ENCODE measurements around the gene NFE2L2. TPM values are rescaled to one million over a fixed set of nuclear protein-coding genes. Genes with fewer than 3 reads are reported as not detected.

NFE2L2 gene
- polyA plus RNA-seq, 1 of the 3 experiments (the other 2 are of a cell fraction): 40.9 TPM

- DNase-seq: no peak
- Histone ChIP-seq H3F3A (replicated peaks; ENCODE audit: insufficient read depth) (peaks cover 36% of the 10 kb centered on the region), H2AFZ (ENCODE audit: low read depth) (no peak overlapping the region), H3K4me3 (ENCODE audit: low read depth in 2 of 2, low read length in 1 of 2) (no peak overlapping the region), H3K36me3 (replicated peaks in 1 of 2; ENCODE audit: control insufficient read depth in 1 of 2, insufficient read depth in 2 of 2, low read length in 1 of 2) (peaks cover 0 to 4% of the 10 kb centered on the region in 2 experiments), H4K20me1 (ENCODE audit: insufficient read depth) (peaks cover 37% of the 10 kb centered on the region), H3K9ac (no peak overlapping the region), H3K79me2 (ENCODE audit: insufficient read depth) (peaks cover 97% of the 10 kb centered on the region), H3K27ac (ENCODE audit: low read depth in 2 of 2, low read length in 1 of 2) (peak overlapping the region in 1 of 2 experiments; percentile 98; a peak in 3 of 4 replicates), H3K4me2 (peak overlapping the region; percentile 43; the same call in 1 of the 2 replicates), H3K9me3 (no peaks in the 10 kb centered on the region), H3K4me1 (ENCODE audit: control insufficient read depth in 1 of 2, insufficient read depth in 2 of 2, low read depth in 1 of 2, low read length in 1 of 2) (peaks cover 27 to 41% of the 10 kb centered on the region in 2 experiments), H3K27me3 (ENCODE audit: insufficient read depth) (no peaks in the 10 kb centered on the region), H3K9me2 (no peaks in the 10 kb centered on the region)
- no peak for TF ChIP-seq IRF3 (IDR thresholded peaks at IDR 0.05; ENCODE audit: low read depth, low read length)
- TF ChIP-seq MXI1 (IDR thresholded peaks at IDR 0.05; ENCODE audit: low read depth, low read length): no peak
- no peak for TF ChIP-seq GATA2 (CRISPR knock-in tag; IDR thresholded peaks at IDR 0.05)
- 65% methylated on average over 3 of the region's 3 CpGs for WGBS (ENCODE audit: low lambda C conversion rate)
- CTCF ChIA-PET: interaction anchor here (1.0 to 1.3 kb wide), 3 partner anchors 9 to 82 kb away, joined by 3 to 5 read pairs (median 5); no protein-coding TSS in a partner anchor
- POLR2A ChIA-PET: interaction anchor here (0.9 kb wide), 1 partner anchor 34 kb away, joined by 3 read pairs; no protein-coding TSS in a partner anchor
These were observed 18.5 kb downstream of the NFE2L2 start for GRCh38 chr2:177246000-177246399.

- H2AFZ ChIP-seq (ENCODE audit: low read depth): no peak overlapping the region
- H3K4me1 ChIP-seq (ENCODE audit: control insufficient read depth in 1 of 2, insufficient read depth in 2 of 2, low read depth in 1 of 2, low read length in 1 of 2): peaks cover 37 to 50% of the 10 kb centered on the region in 2 experiments
- ChIA-PET CTCF (interaction anchor here (0.6 to 1.3 kb wide), 3 partner anchors 9 to 514 kb away, joined by 3 to 5 read pairs (median 3); no protein-coding TSS in a partner anchor), POLR2A (no interaction called here)
- H3K9me3 ChIP-seq: no peaks in the 10 kb centered on the region
- peaks cover 97% of the 10 kb centered on the region for H3K79me2 ChIP-seq (ENCODE audit: insufficient read depth)
- DNase-seq: no peak
- peak overlapping the region; percentile 43; the same call in 1 of the 2 replicates for H3K4me2 ChIP-seq
- H3K9ac ChIP-seq: no peak overlapping the region; the same call in 1 of the 2 replicates
- H3K9me2 ChIP-seq: no peaks in the 10 kb centered on the region
- peaks cover 0 to 3% of the 10 kb centered on the region in 2 experiments for H3K36me3 ChIP-seq (replicated peaks in 1 of 2; ENCODE audit: control insufficient read depth in 1 of 2, insufficient read depth in 2 of 2, low read length in 1 of 2)
- H3K27me3 ChIP-seq (ENCODE audit: insufficient read depth): no peaks in the 10 kb centered on the region
- peaks cover 38% of the 10 kb centered on the region for H3F3A ChIP-seq (replicated peaks; ENCODE audit: insufficient read depth)
- H4K20me1 ChIP-seq (ENCODE audit: insufficient read depth): peaks cover 27% of the 10 kb centered on the region
- peak; percentile 70 for TF ChIP-seq JUND (IDR thresholded peaks at IDR 0.05)
- TF ChIP-seq FOSL2 (IDR thresholded peaks at IDR 0.05; ENCODE audit: borderline replicate concordance, low read depth): peak; percentile 74; the same call in 1 of the 2 replicates
- TF ChIP-seq NRF1 (IDR thresholded peaks at IDR 0.05; ENCODE audit: low read depth, low read length): no peak
- TF ChIP-seq, protein P1, sequence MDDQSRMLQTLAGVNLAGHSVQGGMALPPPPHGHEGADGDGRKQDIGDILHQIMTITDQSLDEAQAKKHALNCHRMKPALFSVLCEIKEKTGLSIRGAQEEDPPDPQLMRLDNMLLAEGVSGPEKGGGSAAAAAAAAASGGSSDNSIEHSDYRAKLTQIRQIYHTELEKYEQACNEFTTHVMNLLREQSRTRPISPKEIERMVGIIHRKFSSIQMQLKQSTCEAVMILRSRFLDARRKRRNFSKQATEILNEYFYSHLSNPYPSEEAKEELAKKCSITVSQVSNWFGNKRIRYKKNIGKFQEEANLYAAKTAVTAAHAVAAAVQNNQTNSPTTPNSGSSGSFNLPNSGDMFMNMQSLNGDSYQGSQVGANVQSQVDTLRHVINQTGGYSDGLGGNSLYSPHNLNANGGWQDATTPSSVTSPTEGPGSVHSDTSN (IDR thresholded peaks at IDR 0.05): peak; percentile 44; the same call in 1 of the 2 replicates
- TF ChIP-seq SIN3A (IDR thresholded peaks at IDR 0.05; ENCODE audit: borderline replicate concordance, low read depth, low read length): no peak
- peak; percentile 41; the same call in 1 of the 2 replicates for TF ChIP-seq TCF12 (IDR thresholded peaks at IDR 0.05)
- H3K27ac ChIP-seq (ENCODE audit: low read depth in 2 of 2, low read length in 1 of 2): peak overlapping the region in 1 of 2 experiments; percentile 98; a peak in 3 of 4 replicates
- 17% methylated on average over 4 of the region's 4 CpGs for WGBS (ENCODE audit: low lambda C conversion rate)
- no peak overlapping the region for H3K4me3 ChIP-seq (ENCODE audit: low read depth in 2 of 2, low read length in 1 of 2)
These were observed 19.5 kb downstream of the NFE2L2 start for GRCh38 chr2:177245010-177245422.
